Osteoblast (primary cell): Measurements from ENCODE around the gene RASL11B. TPM values are rescaled to one million over a fixed set of nuclear protein-coding genes. Genes with fewer than 3 reads are reported as not detected.
A peak's percentile ranks its signal among the peaks of the same experiment; 100 is the strongest.

Experiments used
- DNase-seq: peaks from one replicate; pipeline ENCODE4 v3.0.0; 2011; ENCODE audit warnings: low spot score, mixed read lengths; ENCODE audit not compliant: insufficient read length; ENCODE audit errors: missing footprints
- H2AFZ ChIP-seq: 2 replicates; pipeline ENCODE4 v1.6.0; 2011; ENCODE audit warnings: mild to moderate bottlenecking, low read length
- H3K27ac ChIP-seq: 2 replicates; pipeline ENCODE4 v1.5.1; 2011; ENCODE audit warnings: mild to moderate bottlenecking, low read depth, low read length, moderate library complexity
- H3K27me3 ChIP-seq: 2 replicates; pipeline ENCODE4 v1.6.0; 2012; ENCODE audit warnings: mild to moderate bottlenecking, control low read depth, inconsistent platforms, low read length, moderate library complexity; ENCODE audit not compliant: insufficient read depth
- H3K36me3 ChIP-seq: 2 replicates; pipeline ENCODE4 v1.5.1; 2011; ENCODE audit warnings: mild to moderate bottlenecking, low read length, control low read depth, moderate library complexity; ENCODE audit not compliant: insufficient read depth
- H3K4me1 ChIP-seq: 2 replicates; pipeline ENCODE4 v1.5.1; 2011; ENCODE audit warnings: mild to moderate bottlenecking, low read length, control low read depth, moderate library complexity; ENCODE audit not compliant: insufficient read depth
- H3K4me2 ChIP-seq: 2 replicates; pipeline ENCODE4 v1.6.0; 2011; ENCODE audit warnings: mild to moderate bottlenecking, low read length; ENCODE audit not compliant: insufficient read depth
- H3K4me3 ChIP-seq: fragments of 200-600 bp; sonication (generic); 3 replicates; pipeline ENCODE4 v1.5.1; 2012; ENCODE audit warnings: mild to moderate bottlenecking, low read length, inconsistent platforms; ENCODE audit not compliant: insufficient read depth
- H3K79me2 ChIP-seq: 2 replicates; pipeline ENCODE4 v1.6.0; 2012; ENCODE audit warnings: mild to moderate bottlenecking, low read length, control low read depth, inconsistent platforms; ENCODE audit not compliant: insufficient read depth
- H3K9me3 ChIP-seq: 2 replicates; pipeline ENCODE4 v1.5.1; 2011; ENCODE audit warnings: low read depth, low read length, control low read depth
- H4K20me1 ChIP-seq: 2 replicates; pipeline ENCODE4 v1.6.0; 2012; ENCODE audit warnings: mild to moderate bottlenecking, low read length, control low read depth; ENCODE audit not compliant: insufficient read depth
- CTCF ChIP-seq: IDR thresholded peaks from 2 replicates; pipeline ENCODE4 v1.5.1; 2011; ENCODE audit warnings: mild to moderate bottlenecking, low read depth, low read length, moderate library complexity; ENCODE audit errors: extremely low read depth
- total RNA-seq: library from RNA; depleted of rRNA; stranded (reverse); fragments of >200 nt; gene quantifications from 2 replicates; pipeline ENCODE4 v1.2.3, GENCODE V29; 2012

RASL11B gene
- total RNA-seq, 1 donor: under 0.01 TPM

GRCh38 chr4:52867163-52867562 lies 5.0 kb downstream of the RASL11B start:
- H3K4me3 ChIP-seq: no peak overlapping the region
- H3K9me3 ChIP-seq: no peaks in the 10 kb centered on the region
- no peak overlapping the region for H2AFZ ChIP-seq
- no peaks in the 10 kb centered on the region for H3K36me3 ChIP-seq
- no peaks in the 10 kb centered on the region for H3K79me2 ChIP-seq
- DNase-seq: no peak
- no peak overlapping the region for H3K4me2 ChIP-seq
- TF ChIP-seq CTCF: no peak
- H4K20me1 ChIP-seq: no peaks in the 10 kb centered on the region
- H3K4me1 ChIP-seq: peaks cover 5% of the 10 kb centered on the region
- H3K27me3 ChIP-seq: peaks cover 11% of the 10 kb centered on the region
- no peak overlapping the region for H3K27ac ChIP-seq

- Histone ChIP-seq H2AFZ (no peak overlapping the region), H3K9me3 (no peaks in the 10 kb centered on the region), H3K27me3 (peaks cover 4% of the 10 kb centered on the region), H3K36me3 (no peaks in the 10 kb centered on the region), H3K79me2 (no peaks in the 10 kb centered on the region), H3K4me1 (peaks cover 5% of the 10 kb centered on the region), H3K4me3 (no peak overlapping the region), H4K20me1 (no peaks in the 10 kb centered on the region), H3K4me2 (no peak overlapping the region), H3K27ac (no peak overlapping the region)
- no peak for DNase-seq
- TF ChIP-seq CTCF: no peak
These were observed 6.0 kb downstream of the RASL11B start for GRCh38 chr4:52868133-52868532.

- Histone ChIP-seq H3K27me3 (no peaks in the 10 kb centered on the region), H3K4me1 (peaks cover 5% of the 10 kb centered on the region), H4K20me1 (no peaks in the 10 kb centered on the region), H3K4me3 (no peak overlapping the region), H3K36me3 (no peaks in the 10 kb centered on the region), H2AFZ (no peak overlapping the region), H3K4me2 (no peak overlapping the region), H3K9me3 (no peaks in the 10 kb centered on the region), H3K79me2 (no peaks in the 10 kb centered on the region), H3K27ac (no peak overlapping the region)
- peak; percentile 62 for DNase-seq
- TF ChIP-seq CTCF: no peak
These were observed 7.1 kb downstream of the RASL11B start for GRCh38 chr4:52869196-52869595.

GRCh38 chr4:52869656-52870055 lies 7.5 kb downstream of the RASL11B start:
- TF ChIP-seq CTCF: no peak
- Histone ChIP-seq H3K27me3 (no peaks in the 10 kb centered on the region), H3K4me3 (no peak overlapping the region), H3K4me2 (no peak overlapping the region), H3K79me2 (no peaks in the 10 kb centered on the region), H4K20me1 (no peaks in the 10 kb centered on the region), H2AFZ (no peak overlapping the region), H3K9me3 (no peaks in the 10 kb centered on the region), H3K36me3 (no peaks in the 10 kb centered on the region), H3K27ac (no peak overlapping the region), H3K4me1 (peaks cover 5% of the 10 kb centered on the region)
- no peak for DNase-seq
